ENCODE results near the gene UNC79. TPM values are rescaled to one million over a fixed set of nuclear protein-coding genes. Genes with fewer than 3 reads are reported as not detected.

UNC79 gene
- total RNA-seq, 1 donor from 2014 or later: 2.6 TPM

DNA sequence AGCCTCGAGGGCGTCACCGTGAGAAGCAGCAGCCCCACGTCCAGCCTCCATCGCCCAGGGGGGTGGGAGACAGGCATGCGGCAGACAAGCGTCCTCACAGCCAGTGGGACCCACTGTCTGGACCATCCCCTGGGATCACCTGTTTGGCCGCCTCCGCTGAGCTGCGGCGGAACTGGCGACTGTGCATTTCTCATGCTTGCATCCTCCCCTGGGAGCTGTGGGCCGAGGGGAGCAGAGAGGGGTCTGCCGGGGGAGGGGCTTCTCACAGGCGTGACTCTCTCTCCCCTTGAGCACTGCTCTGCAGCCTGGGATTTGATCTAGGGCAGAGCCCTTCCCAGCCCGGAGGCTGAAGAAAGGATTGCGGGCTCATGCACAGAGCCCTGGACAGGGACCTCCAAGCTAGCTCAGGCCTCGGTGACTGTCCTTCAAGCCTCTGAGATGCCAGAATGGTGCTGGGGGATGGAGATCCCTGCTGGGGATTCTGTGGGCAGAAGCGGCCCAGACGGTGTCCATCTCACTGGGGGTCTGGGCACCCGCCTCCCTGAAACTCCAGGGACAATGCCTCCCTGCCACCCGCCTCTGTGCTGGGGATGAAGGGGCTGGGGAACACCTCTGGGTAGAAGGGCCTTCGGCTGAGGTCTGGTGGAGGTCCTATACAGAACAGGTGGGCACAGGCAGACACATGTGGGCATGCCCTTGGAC lies 296.5 kb downstream of the UNC79 start:
- DNase-seq (ENCODE audit: low spot score, unreplicated experiment): no peak
- no peak overlapping the region for H3K4me3 Mint-ChIP-seq (ENCODE audit: low read depth)
- no peaks in the 10 kb centered on the region for H3K27me3 Mint-ChIP-seq
- peaks cover 4% of the 10 kb centered on the region for H3K36me3 Mint-ChIP-seq (ENCODE audit: insufficient read depth)
- no peaks in the 10 kb centered on the region for H3K4me1 Mint-ChIP-seq (ENCODE audit: low read depth)
- TF ChIP-seq, protein P1, sequence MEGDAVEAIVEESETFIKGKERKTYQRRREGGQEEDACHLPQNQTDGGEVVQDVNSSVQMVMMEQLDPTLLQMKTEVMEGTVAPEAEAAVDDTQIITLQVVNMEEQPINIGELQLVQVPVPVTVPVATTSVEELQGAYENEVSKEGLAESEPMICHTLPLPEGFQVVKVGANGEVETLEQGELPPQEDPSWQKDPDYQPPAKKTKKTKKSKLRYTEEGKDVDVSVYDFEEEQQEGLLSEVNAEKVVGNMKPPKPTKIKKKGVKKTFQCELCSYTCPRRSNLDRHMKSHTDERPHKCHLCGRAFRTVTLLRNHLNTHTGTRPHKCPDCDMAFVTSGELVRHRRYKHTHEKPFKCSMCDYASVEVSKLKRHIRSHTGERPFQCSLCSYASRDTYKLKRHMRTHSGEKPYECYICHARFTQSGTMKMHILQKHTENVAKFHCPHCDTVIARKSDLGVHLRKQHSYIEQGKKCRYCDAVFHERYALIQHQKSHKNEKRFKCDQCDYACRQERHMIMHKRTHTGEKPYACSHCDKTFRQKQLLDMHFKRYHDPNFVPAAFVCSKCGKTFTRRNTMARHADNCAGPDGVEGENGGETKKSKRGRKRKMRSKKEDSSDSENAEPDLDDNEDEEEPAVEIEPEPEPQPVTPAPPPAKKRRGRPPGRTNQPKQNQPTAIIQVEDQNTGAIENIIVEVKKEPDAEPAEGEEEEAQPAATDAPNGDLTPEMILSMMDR (IDR thresholded peaks at IDR 0.05; ENCODE audit: unreplicated experiment): no peak
- no peaks in the 10 kb centered on the region for H3K9me3 Mint-ChIP-seq (ENCODE audit: low read depth)
- H3K27ac Mint-ChIP-seq: no peak overlapping the region

DNA sequence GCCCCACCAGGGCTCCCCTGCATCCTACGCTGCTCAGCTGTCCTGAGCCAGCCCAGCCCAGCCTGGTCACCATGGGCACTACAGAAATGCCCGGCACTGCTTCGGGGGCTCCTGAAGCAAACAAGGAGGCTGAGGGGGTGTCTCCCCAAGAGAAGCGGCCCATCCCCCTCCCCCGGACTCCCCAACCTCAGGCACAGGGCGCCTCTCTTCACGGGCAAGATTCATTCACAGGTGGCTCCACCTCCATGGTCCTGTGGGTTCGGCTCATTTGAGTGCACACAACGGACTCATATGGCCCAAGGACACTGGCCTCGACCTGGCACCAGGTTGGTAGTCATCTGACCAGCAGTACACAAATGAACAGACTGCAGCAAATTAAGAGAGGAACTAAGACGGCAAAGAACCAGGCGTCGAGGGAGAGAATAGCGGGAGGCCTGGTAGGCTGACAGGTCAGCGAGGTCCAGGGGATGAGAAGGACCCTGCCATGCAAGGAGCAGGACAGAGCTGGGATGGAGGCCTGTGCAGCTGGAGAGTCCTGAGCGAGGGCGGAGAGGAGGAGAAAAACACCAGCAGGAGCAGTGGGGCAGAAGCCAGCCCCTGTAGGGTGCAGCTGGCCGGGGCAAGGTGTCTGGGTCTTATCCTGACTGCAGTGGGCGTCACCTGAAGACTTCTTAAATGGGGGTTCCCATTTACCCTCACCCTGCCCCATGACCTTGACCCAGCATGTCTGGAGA lies 297.3 kb downstream of the UNC79 start:
- no peaks in the 10 kb centered on the region for H3K4me1 Mint-ChIP-seq (ENCODE audit: low read depth)
- peaks cover 1% of the 10 kb centered on the region for H3K36me3 Mint-ChIP-seq (ENCODE audit: insufficient read depth)
- H3K27me3 Mint-ChIP-seq: no peaks in the 10 kb centered on the region
- no peak for DNase-seq (ENCODE audit: low spot score, unreplicated experiment)
- no peak overlapping the region for H3K27ac Mint-ChIP-seq
- TF ChIP-seq, protein P1 (IDR thresholded peaks at IDR 0.05; ENCODE audit: unreplicated experiment): no peak
- no peaks in the 10 kb centered on the region for H3K9me3 Mint-ChIP-seq (ENCODE audit: low read depth)
- H3K4me3 Mint-ChIP-seq (ENCODE audit: low read depth): no peak overlapping the region

DNA sequence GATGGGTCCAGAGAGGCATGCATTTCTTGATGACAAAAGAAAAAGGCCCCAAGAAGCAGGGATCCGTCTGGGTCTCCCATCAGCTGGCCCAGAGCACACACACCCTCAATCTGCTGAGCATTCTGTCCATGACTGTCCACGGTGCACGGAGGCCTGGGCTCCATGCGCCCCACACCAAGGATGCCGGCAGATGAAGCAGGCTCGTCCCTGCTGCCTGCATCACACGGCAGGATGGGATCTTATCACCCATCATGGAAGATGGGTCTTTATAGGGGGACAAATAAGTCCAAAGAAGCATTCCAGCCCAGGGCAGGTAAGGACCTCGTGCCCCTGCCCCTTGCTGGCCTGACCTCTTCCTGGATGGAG lies 297.9 kb downstream of the UNC79 start:
- DNase-seq (ENCODE audit: low spot score, unreplicated experiment): no peak
- H3K27ac Mint-ChIP-seq: no peak overlapping the region
- no peaks in the 10 kb centered on the region for H3K27me3 Mint-ChIP-seq
- H3K36me3 Mint-ChIP-seq (ENCODE audit: insufficient read depth): peaks cover 1% of the 10 kb centered on the region
- no peaks in the 10 kb centered on the region for H3K9me3 Mint-ChIP-seq (ENCODE audit: low read depth)
- H3K4me3 Mint-ChIP-seq (ENCODE audit: low read depth): no peak overlapping the region
- TF ChIP-seq, protein P1 (IDR thresholded peaks at IDR 0.05; ENCODE audit: unreplicated experiment): no peak
- H3K4me1 Mint-ChIP-seq (ENCODE audit: low read depth): no peaks in the 10 kb centered on the region

DNA sequence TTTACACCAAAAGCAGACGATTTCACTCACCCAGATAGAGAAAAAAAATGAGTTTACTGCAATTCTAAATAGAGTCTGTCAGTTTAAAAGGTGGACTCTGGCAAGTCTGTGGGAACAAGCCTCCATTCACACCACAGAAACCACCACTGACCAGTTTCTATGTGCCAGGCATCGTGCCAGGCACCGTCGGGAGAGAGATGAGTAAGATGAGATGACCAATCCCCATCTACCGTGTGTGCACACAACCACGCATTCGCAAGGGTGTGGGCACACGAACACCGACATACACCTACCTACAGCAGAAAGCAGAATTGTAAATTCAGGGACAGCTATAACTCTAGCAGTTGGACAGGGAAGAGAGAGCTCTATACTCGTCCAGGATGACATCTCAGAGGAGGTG lies 299.3 kb downstream of the UNC79 start:
- H3K4me3 Mint-ChIP-seq (ENCODE audit: low read depth): no peak overlapping the region
- H3K36me3 Mint-ChIP-seq (ENCODE audit: insufficient read depth): peaks cover 1% of the 10 kb centered on the region
- H3K27me3 Mint-ChIP-seq: no peaks in the 10 kb centered on the region
- H3K4me1 Mint-ChIP-seq (ENCODE audit: low read depth): no peaks in the 10 kb centered on the region
- DNase-seq (ENCODE audit: low spot score, unreplicated experiment): no peak
- no peak overlapping the region for H3K27ac Mint-ChIP-seq
- H3K9me3 Mint-ChIP-seq (ENCODE audit: low read depth): no peaks in the 10 kb centered on the region
- TF ChIP-seq, protein P1 (IDR thresholded peaks at IDR 0.05; ENCODE audit: unreplicated experiment): no peak

DNA sequence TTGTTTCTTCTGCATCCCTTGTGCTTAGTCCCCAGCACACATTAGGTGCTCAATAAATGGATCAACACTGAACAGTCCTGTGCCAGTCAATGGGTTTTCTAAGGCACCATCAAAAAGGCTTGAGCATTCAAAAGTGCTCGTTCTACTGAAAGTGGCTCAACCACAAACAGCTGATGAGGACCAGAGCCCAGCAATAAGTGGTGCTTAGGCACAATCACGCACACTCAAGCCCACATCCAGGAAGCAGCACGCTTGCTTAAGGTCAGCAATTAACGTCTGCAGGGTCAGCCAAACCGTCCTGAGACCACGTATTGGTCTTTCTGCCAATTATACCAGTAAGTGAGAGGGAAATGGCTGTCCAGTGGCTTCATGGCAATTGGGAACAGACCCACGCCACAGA lies 301.0 kb downstream of the UNC79 start:
- Mint-ChIP-seq H3K36me3 (ENCODE audit: insufficient read depth) (peaks cover 1% of the 10 kb centered on the region), H3K4me1 (ENCODE audit: low read depth) (no peaks in the 10 kb centered on the region), H3K27ac (no peak overlapping the region), H3K4me3 (ENCODE audit: low read depth) (no peak overlapping the region), H3K9me3 (ENCODE audit: low read depth) (no peaks in the 10 kb centered on the region), H3K27me3 (no peaks in the 10 kb centered on the region)
- DNase-seq (ENCODE audit: low spot score, unreplicated experiment): no peak
- TF ChIP-seq, protein P1 (IDR thresholded peaks at IDR 0.05; ENCODE audit: unreplicated experiment): no peak

All from progenitor cell of endocrine pancreas (in vitro differentiated cells).